HG02571 (cell line): ENCODE data around the gene SCN9A.

ENCODE experiments used
- ATAC-seq: cut with Tn5 transposase; IDR thresholded peaks from one replicate; pipeline ENCODE4 v1.9.1; 2021; ENCODE audit warnings: mild to moderate bottlenecking, moderate library complexity; ENCODE audit not compliant: unreplicated experiment

SCN9A gene

GRCh38 chr2:166184789-166185188 is 191.0 kb downstream of the SCN9A start:
- no peak for ATAC-seq

GRCh38 chr2:166181813-166182154 is 194.0 kb downstream of the SCN9A start:
- no peak for ATAC-seq

GRCh38 chr2:166180951-166181812 is 194.6 kb downstream of the SCN9A start:
- ATAC-seq, result peak; percentile 82

DNA sequence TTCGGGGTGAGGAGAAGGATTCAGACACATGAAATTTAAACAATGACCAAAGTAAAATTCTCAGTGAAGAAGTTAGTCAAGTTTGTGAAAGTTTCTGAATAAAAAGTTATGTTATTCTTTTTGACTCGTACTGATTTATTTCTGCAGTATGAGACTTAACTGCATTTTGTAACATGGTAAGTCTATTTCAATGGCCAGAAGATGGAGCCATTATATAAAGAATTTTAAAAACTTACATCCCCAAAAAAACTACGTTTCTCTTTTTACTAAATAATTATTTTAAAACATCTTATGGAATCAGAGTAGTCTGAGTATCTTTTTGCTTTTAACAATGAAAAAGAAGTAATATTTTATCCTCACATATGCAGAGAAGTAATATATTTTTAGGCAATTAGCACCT is 196.5 kb downstream of the SCN9A start:
- ATAC-seq, result no peak

DNA sequence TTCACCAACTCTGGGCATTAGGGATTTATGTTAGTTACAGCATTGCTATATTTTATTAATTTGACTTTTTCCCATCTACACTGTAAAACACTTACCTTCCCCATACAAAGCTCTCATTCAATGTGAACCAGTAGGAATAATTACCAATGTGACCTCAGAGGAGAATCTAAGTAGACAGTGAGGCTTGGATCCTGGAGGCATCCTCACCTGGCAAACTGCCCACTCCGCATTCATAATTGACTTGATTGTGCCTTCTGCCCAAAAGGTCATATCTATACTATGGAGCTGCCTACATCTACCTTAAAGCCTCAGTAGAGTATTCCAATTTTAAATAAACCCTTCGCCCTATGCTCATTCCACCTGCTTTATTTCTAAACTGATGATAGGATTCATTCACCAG is 202.5 kb downstream of the SCN9A start:
- ATAC-seq, result no peak

- ATAC-seq, result no peak
These were observed 204.5 kb downstream of the SCN9A start for GRCh38 chr2:166171216-166171615.

GRCh38 chr2:166170356-166170755 is 205.4 kb downstream of the SCN9A start:
- peak; percentile 70 for ATAC-seq

DNA sequence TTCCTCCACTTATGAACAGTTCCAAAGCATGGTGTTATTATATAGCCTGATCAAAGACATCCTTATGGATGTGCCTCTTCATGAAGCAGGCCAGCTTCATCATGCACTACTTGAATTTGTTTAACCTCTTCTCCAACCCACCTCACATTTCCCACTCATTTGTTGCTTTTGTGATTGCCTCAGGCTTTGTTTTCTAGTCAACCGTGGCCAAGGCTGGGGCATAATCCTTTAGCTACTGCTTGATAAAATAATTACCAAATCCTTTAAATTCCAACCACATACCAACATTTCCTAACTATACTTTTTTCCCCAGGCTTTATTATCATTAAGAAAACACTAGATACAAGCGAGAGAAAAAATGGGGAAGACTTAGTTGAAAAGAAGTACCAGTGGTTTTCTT is 208.3 kb downstream of the SCN9A start:
- ATAC-seq, result no peak

- ATAC-seq, result no peak
These were observed 212.0 kb downstream of the SCN9A start for GRCh38 chr2:166163775-166164174.

- ATAC-seq, result no peak
These were observed 217.2 kb downstream of the SCN9A start for GRCh38 chr2:166158546-166158945.

- no peak for ATAC-seq
These were observed 218.2 kb downstream of the SCN9A start for GRCh38 chr2:166157578-166157977.

- no peak for ATAC-seq
These were observed 218.7 kb downstream of the SCN9A start for GRCh38 chr2:166156985-166157490.

- no peak for ATAC-seq
These were observed 220.2 kb downstream of the SCN9A start for GRCh38 chr2:166155589-166155988.

GRCh38 chr2:166154685-166155338 is 220.9 kb downstream of the SCN9A start:
- ATAC-seq, result no peak

GRCh38 chr2:166152064-166152463 is 223.7 kb downstream of the SCN9A start:
- no peak for ATAC-seq

GRCh38 chr2:166148500-166149400 is 227.0 kb downstream of the SCN9A start:
- ATAC-seq, result no peak

DNA sequence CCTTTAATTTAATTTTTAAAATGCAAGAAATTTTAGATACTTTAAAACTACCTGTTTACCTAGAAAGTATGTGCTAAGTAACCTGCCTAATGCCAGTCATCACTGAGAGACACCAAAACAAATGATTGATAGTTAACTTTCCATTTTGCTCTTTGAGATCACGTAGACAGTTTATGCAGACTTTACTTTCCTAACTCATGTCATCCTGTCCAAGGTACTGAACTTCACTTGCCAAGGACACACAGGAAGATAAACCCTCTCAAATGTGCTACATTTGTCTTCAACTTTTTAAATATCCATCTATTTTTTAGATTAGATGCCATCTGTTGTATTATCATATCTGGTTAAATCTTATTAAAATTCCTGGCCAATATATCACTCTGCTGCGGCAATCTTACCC is 227.9 kb downstream of the SCN9A start:
- no peak for ATAC-seq
